Cardiac fibroblast (primary cell): ENCODE results near the gene NTPCR.
"Not testable (repeated sequence)": the region's sequence is repeated elsewhere in the genome, so short reads cannot be mapped to it uniquely, and the experiment has no call there.

Experiments used
- DNase-seq, 2 donors: peaks; one replicate each; pipeline versions ENCODE4 v3.0.0 to v3.0.0-alpha.2; 2010; ENCODE audit warnings: low read depth in 2 of 2
- H3K4me3 ChIP-seq, 2 donors: replicated peaks in 1 of 2; 1 replicate in 1 of 2; 2 replicates in 1 of 2; pipeline ENCODE4 v1.5.1; 2011; ENCODE audit warnings: low read depth in 2 of 2, low read length in 2 of 2, mild to moderate bottlenecking in 2 of 2, moderate library complexity in 1 of 2
- TF ChIP-seq, protein P1 (sequence below): IDR thresholded peaks from one replicate; pipeline ENCODE4 v1.5.1; 2011; ENCODE audit warnings: low read depth, mild to moderate bottlenecking, low read length, inconsistent platforms

NTPCR gene

DNA sequence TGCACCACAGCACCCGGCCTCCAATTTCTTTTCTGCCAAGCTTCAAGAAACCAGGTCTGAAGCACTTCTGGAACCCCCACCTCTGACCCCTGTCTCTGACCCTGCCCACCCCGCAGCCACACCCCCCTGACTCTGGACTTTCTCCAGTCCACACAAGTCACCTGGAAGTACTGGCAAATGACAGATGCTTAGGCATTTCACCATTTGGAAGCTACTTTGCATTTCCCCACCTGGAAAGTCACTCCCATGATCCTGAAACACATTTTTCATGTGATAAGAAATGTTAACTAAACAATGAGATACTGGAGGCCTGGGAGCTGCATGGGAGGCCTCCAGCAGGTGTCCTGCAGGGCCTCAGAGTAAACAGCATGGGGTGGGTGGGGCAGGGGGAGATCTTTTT lies 45.7 kb downstream of the NTPCR start:
- DNase-seq, result no peak
- TF ChIP-seq, protein P1, sequence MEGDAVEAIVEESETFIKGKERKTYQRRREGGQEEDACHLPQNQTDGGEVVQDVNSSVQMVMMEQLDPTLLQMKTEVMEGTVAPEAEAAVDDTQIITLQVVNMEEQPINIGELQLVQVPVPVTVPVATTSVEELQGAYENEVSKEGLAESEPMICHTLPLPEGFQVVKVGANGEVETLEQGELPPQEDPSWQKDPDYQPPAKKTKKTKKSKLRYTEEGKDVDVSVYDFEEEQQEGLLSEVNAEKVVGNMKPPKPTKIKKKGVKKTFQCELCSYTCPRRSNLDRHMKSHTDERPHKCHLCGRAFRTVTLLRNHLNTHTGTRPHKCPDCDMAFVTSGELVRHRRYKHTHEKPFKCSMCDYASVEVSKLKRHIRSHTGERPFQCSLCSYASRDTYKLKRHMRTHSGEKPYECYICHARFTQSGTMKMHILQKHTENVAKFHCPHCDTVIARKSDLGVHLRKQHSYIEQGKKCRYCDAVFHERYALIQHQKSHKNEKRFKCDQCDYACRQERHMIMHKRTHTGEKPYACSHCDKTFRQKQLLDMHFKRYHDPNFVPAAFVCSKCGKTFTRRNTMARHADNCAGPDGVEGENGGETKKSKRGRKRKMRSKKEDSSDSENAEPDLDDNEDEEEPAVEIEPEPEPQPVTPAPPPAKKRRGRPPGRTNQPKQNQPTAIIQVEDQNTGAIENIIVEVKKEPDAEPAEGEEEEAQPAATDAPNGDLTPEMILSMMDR, result no peak
- no peak overlapping the region for H3K4me3 ChIP-seq

DNA sequence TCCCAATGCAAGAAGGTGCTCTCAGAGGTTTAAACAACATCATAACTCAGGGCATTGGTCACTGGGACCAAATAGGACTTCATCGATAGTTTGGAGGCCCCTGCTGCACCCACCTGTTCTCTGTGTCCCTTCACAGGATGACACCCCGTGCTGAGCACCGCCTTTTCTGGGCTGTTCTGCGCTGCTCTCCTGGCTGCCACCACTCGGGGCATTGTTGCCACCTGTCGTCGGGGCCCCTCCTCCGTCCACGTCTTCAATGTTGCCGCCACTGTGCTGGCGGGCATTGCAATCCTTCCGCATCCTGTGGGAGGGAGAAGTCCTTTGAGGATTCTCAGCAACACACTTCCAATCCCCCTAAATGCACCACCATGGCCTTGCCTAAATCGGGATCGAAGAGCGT lies 47.7 kb downstream of the NTPCR start:
- no peak overlapping the region for H3K4me3 ChIP-seq
- DNase-seq, result no peak
- TF ChIP-seq, protein P1, result no peak

DNA sequence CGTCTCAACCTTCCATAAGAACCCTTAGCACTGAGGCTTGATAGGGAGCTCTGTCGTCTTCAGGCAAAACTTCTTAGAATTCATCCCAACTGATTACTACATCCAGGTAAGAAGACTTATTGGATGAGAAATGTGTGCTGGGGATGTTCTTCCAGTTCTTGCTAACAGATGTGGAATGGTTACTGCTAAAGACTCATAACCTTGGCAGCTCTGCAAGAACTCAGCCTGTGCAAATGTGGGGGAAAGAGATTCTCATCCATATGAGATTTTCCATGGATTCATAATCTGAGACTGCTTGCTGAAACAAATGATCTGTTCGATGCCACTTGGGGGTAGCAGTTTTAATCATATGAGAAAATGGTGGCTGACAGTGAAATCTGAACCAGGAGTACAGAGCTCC lies 48.2 kb downstream of the NTPCR start:
- TF ChIP-seq, protein P1, result no peak
- H3K4me3 ChIP-seq, result no peak overlapping the region

DNA sequence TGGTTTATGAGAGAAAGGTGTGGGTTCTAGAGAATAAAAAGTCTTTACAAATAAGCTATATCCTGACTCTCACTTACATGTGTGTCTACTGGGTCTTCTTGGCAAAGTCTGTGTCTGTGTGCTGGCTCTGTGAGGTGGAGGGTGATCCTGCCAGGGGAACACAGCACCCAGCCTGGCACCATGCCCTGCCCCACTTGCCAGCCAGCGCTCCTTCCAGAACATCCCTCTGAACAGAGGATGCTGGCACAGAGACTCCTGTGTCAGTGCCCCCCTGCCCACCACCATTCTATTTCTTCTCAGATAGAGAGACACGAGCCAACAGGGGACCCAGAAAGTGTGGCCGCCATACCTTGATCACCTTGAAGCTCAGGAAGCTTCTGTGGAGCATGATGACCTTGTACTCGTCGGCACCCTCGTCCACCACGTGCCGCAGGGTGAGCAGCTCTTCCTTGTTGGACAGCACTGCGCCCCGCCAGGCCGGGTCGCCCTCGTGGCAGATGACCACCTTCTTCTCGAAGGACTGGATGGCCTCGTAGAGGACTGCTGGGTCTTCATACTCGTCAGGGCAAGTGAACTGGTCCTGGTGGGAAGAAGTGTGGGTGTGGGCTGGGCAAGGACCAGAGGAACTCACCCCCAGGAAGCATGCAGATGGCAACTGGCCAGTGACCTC lies 49.7 kb downstream of the NTPCR start:
- no peak overlapping the region for H3K4me3 ChIP-seq
- TF ChIP-seq, protein P1, result no peak
- DNase-seq, result no peak

More for the DNA sequence above, 48.2 kb downstream of the NTPCR start:
- no peak for DNase-seq

DNA sequence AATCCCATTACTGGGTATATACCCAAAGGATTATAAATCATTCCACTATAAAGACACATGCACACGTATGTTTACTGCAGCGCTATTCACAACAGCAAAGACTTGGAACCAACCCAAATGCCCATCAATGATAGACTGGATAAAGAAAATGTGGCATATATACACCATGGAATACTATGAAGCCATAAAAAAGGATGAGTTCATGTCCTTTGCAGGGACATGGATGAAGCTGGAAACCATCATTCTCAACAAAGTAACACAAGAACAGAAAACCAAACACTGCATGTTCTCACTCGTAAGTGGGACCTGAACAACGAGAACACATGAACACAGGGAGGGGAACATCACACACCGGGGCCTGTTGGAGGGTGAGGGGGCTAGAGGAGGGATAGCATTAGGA lies 53.2 kb downstream of the NTPCR start:
- not testable (repeated sequence) for DNase-seq, H3K4me3 ChIP-seq

DNA sequence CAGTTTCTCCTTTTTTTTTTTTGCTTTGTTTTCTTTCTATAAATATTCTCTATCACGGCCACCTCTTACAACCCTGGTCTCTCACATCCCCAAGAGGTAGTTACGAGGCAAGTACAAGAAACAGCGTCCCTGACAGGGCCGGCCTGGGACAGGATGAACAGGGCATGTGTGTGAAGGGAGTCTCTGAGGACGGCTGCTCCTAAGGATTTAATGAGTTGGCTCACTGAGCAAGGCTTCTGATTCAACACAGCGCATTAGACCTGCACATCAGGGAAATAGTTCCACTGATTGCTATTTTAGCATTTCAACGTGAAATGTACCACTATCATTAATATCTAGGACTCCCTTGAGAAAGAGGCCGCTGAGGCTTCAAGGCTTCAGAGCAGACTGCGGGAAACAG lies 54.0 kb downstream of the NTPCR start:
- TF ChIP-seq, protein P1, result no peak
- H3K4me3 ChIP-seq, result no peak overlapping the region
- DNase-seq, result no peak

DNA sequence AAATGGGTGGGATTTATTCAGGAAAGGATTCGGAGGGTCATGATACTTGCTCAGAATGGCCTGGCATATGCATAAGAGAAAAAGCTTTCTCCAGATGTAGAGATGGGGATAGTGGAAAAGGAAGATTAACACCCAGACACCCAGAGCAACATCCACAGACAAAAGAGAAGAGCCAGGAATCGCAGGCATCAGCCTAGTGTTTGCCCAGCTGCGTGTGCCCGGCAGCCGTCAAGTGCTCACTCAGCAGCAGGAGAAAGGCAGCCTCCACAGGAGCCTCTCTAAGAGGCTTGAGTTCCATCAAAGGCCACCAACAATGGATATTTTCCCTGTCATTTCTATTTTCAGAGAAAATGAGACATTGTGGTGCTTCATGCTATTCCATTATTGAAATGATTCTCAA lies 54.7 kb downstream of the NTPCR start:
- H3K4me3 ChIP-seq, result no peak overlapping the region
- no peak for DNase-seq
- TF ChIP-seq, protein P1, result no peak
